Measurements from ENCODE around the gene PRSS22.

PRSS22 gene

GRCh38 chr16:2827831-2828520 is 30.0 kb downstream of the PRSS22 start:
- DNase-seq: no peak

GRCh38 chr16:2827374-2827791 is 30.6 kb downstream of the PRSS22 start:
- no peak for DNase-seq

- no peak for DNase-seq
Measured at GRCh38 chr16:2826591-2827373, 31.2 kb downstream of the PRSS22 start.

GRCh38 chr16:2825906-2826305 is 32.1 kb downstream of the PRSS22 start:
- DNase-seq: no peak

- no peak for DNase-seq
Measured at GRCh38 chr16:2825049-2825742, 32.8 kb downstream of the PRSS22 start.

GRCh38 chr16:2824626-2825025 is 33.3 kb downstream of the PRSS22 start:
- no peak for DNase-seq

GRCh38 chr16:2822496-2822895 is 35.5 kb downstream of the PRSS22 start:
- DNase-seq: no peak

GRCh38 chr16:2822158-2822495 is 35.8 kb downstream of the PRSS22 start:
- DNase-seq: no peak

- no peak for DNase-seq
Measured at GRCh38 chr16:2821487-2822157, 36.3 kb downstream of the PRSS22 start.

- DNase-seq: no peak
Measured at GRCh38 chr16:2820836-2821486, 37.0 kb downstream of the PRSS22 start.

GRCh38 chr16:2819939-2820835 is 37.8 kb downstream of the PRSS22 start:
- no peak for DNase-seq

GRCh38 chr16:2819179-2819938 is 38.6 kb downstream of the PRSS22 start:
- DNase-seq: no peak

- DNase-seq: no peak
Measured at GRCh38 chr16:2818272-2818876, 39.6 kb downstream of the PRSS22 start.

GRCh38 chr16:2817340-2818271 is 40.4 kb downstream of the PRSS22 start:
- DNase-seq: no peak

GRCh38 chr16:2816751-2817339 is 41.1 kb downstream of the PRSS22 start, which contains the start of gene PRSS21:
PRSS21 (plus strand) TSS chr16:2817237; CDS start chr16:2817269, 32 bp downstream.
- DNase-seq: no peak

GRCh38 chr16:2815299-2815771 is 42.6 kb downstream of the PRSS22 start:
- DNase-seq: no peak

GRCh38 chr16:2814551-2815298 is 43.2 kb downstream of the PRSS22 start:
- DNase-seq: no peak

GRCh38 chr16:2813771-2814221 is 44.2 kb downstream of the PRSS22 start:
- no peak for DNase-seq
